ENCODE data around the gene CELSR2. TPM values are rescaled to one million over a fixed set of nuclear protein-coding genes. Genes with fewer than 3 reads are reported as not detected.
"Not testable (repeated sequence)": the region's sequence is repeated elsewhere in the genome, so short reads cannot be mapped to it uniquely, and the experiment has no call there.

CELSR2 gene
- total and polyA plus RNA-seq, 8 donors, result 5.9 to 18.0 (median 12.5) TPM

DNA sequence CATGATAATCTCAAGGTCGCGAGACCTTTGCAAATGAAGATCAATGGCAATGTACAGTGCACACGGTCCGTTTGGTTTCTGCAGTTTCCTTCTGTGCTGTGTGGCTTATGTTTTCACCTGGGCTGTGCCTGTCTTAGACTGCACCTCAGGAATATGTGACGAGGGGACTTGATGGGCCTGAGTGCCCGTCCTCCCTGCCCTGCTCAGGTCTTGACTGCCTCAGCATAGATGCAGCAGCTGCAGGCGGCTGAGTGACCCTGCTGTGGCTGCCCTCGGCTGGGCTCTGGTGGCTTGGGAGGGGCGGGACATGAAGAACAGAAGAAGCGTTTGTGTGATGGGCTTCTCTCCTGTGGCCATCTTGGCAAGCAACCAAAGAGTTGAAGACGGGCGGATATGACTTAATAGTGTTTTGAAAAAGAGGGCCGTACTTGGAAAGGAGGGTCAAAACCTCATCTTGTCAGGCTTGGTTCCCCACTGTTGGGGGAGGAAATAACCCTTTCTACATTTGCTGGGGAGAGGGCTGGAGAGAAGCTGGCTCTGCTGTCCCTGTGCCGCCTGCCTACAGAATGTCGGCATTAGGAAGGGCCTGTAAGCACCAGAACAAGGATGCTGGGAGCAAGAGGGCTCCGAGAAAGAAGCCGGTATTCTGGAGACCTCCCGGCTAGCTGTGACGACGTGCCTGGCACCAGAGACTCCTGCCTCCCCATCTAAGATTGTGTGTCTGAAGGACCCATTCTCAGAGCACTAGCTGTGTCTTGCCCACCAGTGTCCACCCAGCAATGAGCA lies 50.4 kb downstream of the CELSR2 start:
- Histone ChIP-seq H3K27ac (peak overlapping the region in 1 of 2 donors; percentile 58), H3K4me3 (no peak overlapping the region), H3K9me3 (no peaks in the 10 kb centered on the region), H3K36me3 (no peaks in the 10 kb centered on the region), H3K4me1 (peaks cover 13 to 24% of the 10 kb centered on the region in 2 donors), H3K27me3 (no peaks in the 10 kb centered on the region)
- intact Hi-C loops (cut with DNase I), result no loop called here
- ATAC-seq (no peak), DNase-seq (peak in 2 of 4 donors; percentile 42 to 78)
- TF ChIP-seq, protein P1, sequence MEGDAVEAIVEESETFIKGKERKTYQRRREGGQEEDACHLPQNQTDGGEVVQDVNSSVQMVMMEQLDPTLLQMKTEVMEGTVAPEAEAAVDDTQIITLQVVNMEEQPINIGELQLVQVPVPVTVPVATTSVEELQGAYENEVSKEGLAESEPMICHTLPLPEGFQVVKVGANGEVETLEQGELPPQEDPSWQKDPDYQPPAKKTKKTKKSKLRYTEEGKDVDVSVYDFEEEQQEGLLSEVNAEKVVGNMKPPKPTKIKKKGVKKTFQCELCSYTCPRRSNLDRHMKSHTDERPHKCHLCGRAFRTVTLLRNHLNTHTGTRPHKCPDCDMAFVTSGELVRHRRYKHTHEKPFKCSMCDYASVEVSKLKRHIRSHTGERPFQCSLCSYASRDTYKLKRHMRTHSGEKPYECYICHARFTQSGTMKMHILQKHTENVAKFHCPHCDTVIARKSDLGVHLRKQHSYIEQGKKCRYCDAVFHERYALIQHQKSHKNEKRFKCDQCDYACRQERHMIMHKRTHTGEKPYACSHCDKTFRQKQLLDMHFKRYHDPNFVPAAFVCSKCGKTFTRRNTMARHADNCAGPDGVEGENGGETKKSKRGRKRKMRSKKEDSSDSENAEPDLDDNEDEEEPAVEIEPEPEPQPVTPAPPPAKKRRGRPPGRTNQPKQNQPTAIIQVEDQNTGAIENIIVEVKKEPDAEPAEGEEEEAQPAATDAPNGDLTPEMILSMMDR (IDR thresholded peaks at IDR 0.05), result no peak

DNA sequence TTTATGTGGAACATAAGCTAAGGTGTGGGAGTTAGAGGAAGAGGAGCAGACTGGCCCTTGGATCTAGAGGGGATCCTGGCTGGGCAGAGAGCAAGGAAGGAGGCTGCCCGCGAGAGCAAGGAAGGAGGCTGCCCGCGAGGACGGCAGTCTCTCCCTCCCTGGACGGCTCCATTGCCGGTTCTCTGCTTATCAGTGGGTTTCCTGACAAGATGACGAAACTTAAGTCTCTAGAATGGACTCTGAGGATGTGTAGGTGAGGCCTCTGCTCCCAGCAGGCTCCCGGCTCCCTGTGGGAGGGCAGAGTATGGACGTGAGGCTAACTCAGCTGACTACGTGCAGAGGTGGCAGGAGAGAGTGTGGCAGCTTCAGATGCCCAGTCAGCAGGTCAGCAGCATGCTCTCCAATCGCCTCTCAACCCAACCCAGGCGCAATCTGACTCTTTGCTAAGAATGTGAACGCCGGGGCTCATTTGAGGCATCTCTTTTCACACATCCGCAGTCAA lies 51.4 kb downstream of the CELSR2 start:
- no peak for DNase-seq

DNA sequence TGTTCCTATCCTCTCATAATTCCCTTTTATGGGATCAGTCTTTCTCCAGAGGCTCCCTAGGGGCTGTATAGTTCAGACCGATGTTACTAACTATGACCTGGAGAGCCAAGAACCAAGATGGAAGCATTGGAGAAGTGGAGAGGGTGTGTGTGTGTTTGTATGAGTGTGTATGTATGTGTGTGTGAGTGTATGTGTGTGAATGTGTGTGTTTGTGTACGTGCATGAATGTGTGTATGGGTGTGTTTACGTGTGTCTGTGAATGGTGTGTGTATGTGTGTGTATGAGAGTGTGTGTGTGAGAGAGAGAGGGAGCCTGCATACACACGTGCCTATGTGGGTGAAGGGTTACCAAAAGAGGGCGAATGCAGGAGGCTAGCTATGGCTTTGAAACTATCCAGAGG lies 52.5 kb downstream of the CELSR2 start:
- H3K4me3 ChIP-seq, result no peak overlapping the region
- H3K9me3 ChIP-seq, result no peaks in the 10 kb centered on the region
- intact Hi-C loops (cut with DNase I), result no loop called here
- peaks cover 17 to 25% of the 10 kb centered on the region in 2 donors for H3K4me1 ChIP-seq
- TF ChIP-seq, protein P1 (IDR thresholded peaks at IDR 0.05), result no peak
- H3K36me3 ChIP-seq, result no peaks in the 10 kb centered on the region
- no peaks in the 10 kb centered on the region for H3K27me3 ChIP-seq
- ATAC-seq, result no peak
- DNase-seq, result no peak
- no peak overlapping the region for H3K27ac ChIP-seq

More for the DNA sequence above, 51.4 kb downstream of the CELSR2 start:
- H3K4me3 ChIP-seq, result no peak overlapping the region
- H3K4me1 ChIP-seq, result peaks cover 13 to 21% of the 10 kb centered on the region in 2 donors
- no peaks in the 10 kb centered on the region for H3K27me3 ChIP-seq
- no peak for ATAC-seq
- intact Hi-C loops (cut with DNase I), result no loop called here
- TF ChIP-seq, protein P1 (IDR thresholded peaks at IDR 0.05), result no peak
- no peaks in the 10 kb centered on the region for H3K9me3 ChIP-seq
- no peaks in the 10 kb centered on the region for H3K36me3 ChIP-seq
- H3K27ac ChIP-seq, result no peak overlapping the region

DNA sequence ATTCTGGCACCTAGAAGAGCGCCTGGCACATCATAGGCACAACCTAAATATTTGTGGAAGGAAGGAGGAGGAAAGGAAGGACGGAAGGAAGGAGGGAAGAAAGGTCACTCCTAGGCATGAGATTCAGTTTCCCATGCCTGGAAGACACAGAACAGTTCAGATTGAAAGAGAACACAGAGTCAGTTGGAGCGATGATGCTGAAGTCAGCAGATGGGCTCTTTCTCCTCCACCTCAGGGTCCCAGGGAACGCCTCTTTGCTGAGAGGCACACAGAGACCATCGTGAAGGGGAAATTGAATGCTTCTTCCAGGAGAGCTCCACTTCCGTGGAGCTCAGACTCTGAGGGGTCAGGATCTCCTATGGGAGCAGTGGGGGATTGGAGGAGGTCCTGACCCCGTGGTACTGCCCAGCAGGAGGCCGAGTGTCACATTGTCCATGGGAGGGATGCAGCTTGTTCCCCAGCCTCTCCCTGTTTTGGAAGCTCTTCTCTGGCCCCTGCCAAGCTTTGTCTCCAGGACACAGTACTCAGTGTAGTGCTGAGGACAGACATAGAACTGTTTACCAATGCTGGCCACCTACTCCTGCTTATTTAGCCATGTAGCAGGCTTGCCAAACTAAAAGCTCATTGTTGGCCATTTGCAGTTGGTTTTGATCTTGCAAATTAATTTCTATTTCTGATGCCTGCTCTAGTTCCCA lies 55.0 kb downstream of the CELSR2 start:
- H3K9me3 ChIP-seq, result no peaks in the 10 kb centered on the region
- peaks cover 13 to 30% of the 10 kb centered on the region in 2 donors for H3K4me1 ChIP-seq
- ATAC-seq, result no peak
- no peak overlapping the region for H3K27ac ChIP-seq
- peak in 2 of 4 donors; percentile 45 to 74 for DNase-seq
- intact Hi-C loops (cut with DNase I), result no loop called here
- no peaks in the 10 kb centered on the region for H3K27me3 ChIP-seq
- H3K36me3 ChIP-seq, result no peaks in the 10 kb centered on the region
- TF ChIP-seq, protein P1 (IDR thresholded peaks at IDR 0.05), result no peak
- H3K4me3 ChIP-seq, result no peak overlapping the region

DNA sequence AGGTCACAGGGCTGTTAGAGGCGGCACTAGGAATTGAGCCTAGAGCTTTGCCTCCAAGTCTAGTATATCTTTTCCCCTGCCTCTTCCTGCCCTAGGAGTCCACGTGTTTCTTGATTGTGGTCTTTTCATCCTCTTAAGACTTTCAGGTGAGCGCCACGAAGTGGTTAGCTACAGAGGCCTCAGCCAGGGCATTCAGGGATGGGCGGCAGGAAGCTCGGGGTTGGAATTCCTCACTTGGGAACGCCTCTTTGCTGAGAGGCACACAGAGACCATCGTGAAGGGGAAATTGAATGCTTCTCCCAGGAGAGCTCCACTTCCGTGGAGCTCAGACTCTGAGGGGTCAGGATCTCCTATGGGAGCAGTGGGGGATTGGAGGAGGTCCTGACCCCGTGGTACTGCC lies 56.7 kb downstream of the CELSR2 start:
- H3K4me1 ChIP-seq, result peaks cover 5 to 18% of the 10 kb centered on the region in 2 donors
- intact Hi-C loops (cut with DNase I); H3K4me3 ChIP-seq; H3K27me3 ChIP-seq; H3K36me3 ChIP-seq; H3K9me3 ChIP-seq: not testable (repeated sequence)
- peak overlapping the region; percentile 42 to 63 for H3K27ac ChIP-seq
- DNase-seq (peak in 1 of 4 donors; percentile 66), ATAC-seq (peak; percentile 64)
